ENCODE data around the gene ARHGDIA.
"Not testable (repeated sequence)": the region's sequence is repeated elsewhere in the genome, so short reads cannot be mapped to it uniquely, and the experiment has no call there.

The ARHGDIA gene

GRCh38 chr17:81844887-81845286, 26.2 kb downstream of the ARHGDIA start:
- DNase-seq (ENCODE audit: extremely low read depth in 1 of 2, low read depth in 1 of 2), result no peak

- no peak for DNase-seq (ENCODE audit: extremely low read depth in 1 of 2, low read depth in 1 of 2)
Measured at GRCh38 chr17:81844327-81844851, 26.7 kb downstream of the ARHGDIA start.

GRCh38 chr17:81843713-81844326, 27.3 kb downstream of the ARHGDIA start:
- DNase-seq (ENCODE audit: extremely low read depth in 1 of 2, low read depth in 1 of 2), result no peak

- DNase-seq (ENCODE audit: extremely low read depth in 1 of 2, low read depth in 1 of 2), result no peak
Measured at GRCh38 chr17:81842725-81843504, 28.2 kb downstream of the ARHGDIA start.

GRCh38 chr17:81842378-81842724, 28.8 kb downstream of the ARHGDIA start:
- DNase-seq (ENCODE audit: extremely low read depth in 1 of 2, low read depth in 1 of 2), result no peak

- DNase-seq (ENCODE audit: extremely low read depth in 1 of 2, low read depth in 1 of 2), result no peak
Measured at GRCh38 chr17:81841866-81842265, 29.3 kb downstream of the ARHGDIA start.

GRCh38 chr17:81840826-81841778, 30.0 kb downstream of the ARHGDIA start:
- no peak for DNase-seq (ENCODE audit: extremely low read depth in 1 of 2, low read depth in 1 of 2)

- not testable (repeated sequence) for DNase-seq (ENCODE audit: extremely low read depth in 1 of 2, low read depth in 1 of 2)
Measured at GRCh38 chr17:81840059-81840458, 31.1 kb downstream of the ARHGDIA start.

- no peak for DNase-seq (ENCODE audit: extremely low read depth in 1 of 2, low read depth in 1 of 2)
Measured at GRCh38 chr17:81839301-81839700, 31.8 kb downstream of the ARHGDIA start.

- no peak for DNase-seq (ENCODE audit: extremely low read depth in 1 of 2, low read depth in 1 of 2)
Measured at GRCh38 chr17:81838753-81839255, 32.3 kb downstream of the ARHGDIA start.

GRCh38 chr17:81837641-81838040, 33.5 kb downstream of the ARHGDIA start:
- DNase-seq (ENCODE audit: extremely low read depth in 1 of 2, low read depth in 1 of 2), result no peak

- no peak for DNase-seq (ENCODE audit: extremely low read depth in 1 of 2, low read depth in 1 of 2)
Measured at GRCh38 chr17:81834831-81835267, 36.3 kb downstream of the ARHGDIA start, which contains the start of gene PPP1R27. TSS of gene PPP1R27 (minus strand) at chr17:81835050. CDS start at chr17:81834953, 97 bp downstream.

- DNase-seq (ENCODE audit: extremely low read depth in 1 of 2, low read depth in 1 of 2), result no peak
Measured at GRCh38 chr17:81833921-81834830, 37.0 kb downstream of the ARHGDIA start.

- DNase-seq (ENCODE audit: extremely low read depth in 1 of 2, low read depth in 1 of 2), result peak; percentile 76 to 94
Measured at GRCh38 chr17:81833160-81833920, 37.8 kb downstream of the ARHGDIA start, which contains the start of gene MCRIP1. TSS of gene MCRIP1 (minus strand) at chr17:81833291. CDS start at chr17:81824506, 8,785 bp downstream.

GRCh38 chr17:81832608-81833159, 38.5 kb downstream of the ARHGDIA start:
- DNase-seq (ENCODE audit: extremely low read depth in 1 of 2, low read depth in 1 of 2), result no peak

- peak in 1 of 2 donors; percentile 18 for DNase-seq (ENCODE audit: extremely low read depth in 1 of 2, low read depth in 1 of 2)
Measured at GRCh38 chr17:81831957-81832607, 39.1 kb downstream of the ARHGDIA start.

GRCh38 chr17:81831563-81831956, 39.6 kb downstream of the ARHGDIA start:
- DNase-seq (ENCODE audit: extremely low read depth in 1 of 2, low read depth in 1 of 2), result no peak

GRCh38 chr17:81829858-81830257, 41.3 kb downstream of the ARHGDIA start:
- no peak for DNase-seq (ENCODE audit: extremely low read depth in 1 of 2, low read depth in 1 of 2)
